Measurements from ENCODE around the gene UNC5C. TPM values are rescaled to one million over a fixed set of nuclear protein-coding genes. Genes with fewer than 3 reads are reported as not detected.
"Not testable (repeated sequence)": the region's sequence is repeated elsewhere in the genome, so short reads cannot be mapped to it uniquely, and the experiment has no call there.

Gene UNC5C
- polyA plus RNA-seq, 1 donor: 0.46 TPM

DNA sequence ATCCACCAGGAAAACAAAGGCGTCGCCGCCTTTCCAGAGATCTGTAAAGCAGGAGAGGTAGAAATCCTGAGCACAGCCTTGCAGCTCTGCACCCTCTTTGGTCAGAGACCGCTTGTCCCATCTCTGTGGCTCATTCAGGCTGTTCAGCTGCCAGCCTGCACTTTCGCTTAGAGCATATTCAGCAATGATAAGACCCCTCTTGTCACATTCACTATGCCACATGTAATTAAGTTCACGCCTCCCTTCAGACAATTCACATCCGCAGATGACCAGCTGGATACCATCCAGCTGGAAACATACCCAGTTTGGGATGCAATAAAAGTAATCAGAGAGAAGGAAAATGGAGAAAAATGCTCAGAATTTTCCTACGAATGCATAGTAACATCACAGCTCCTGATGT, 335.4 kb downstream of the UNC5C start:
- DNase-seq: peak; percentile 8

DNA sequence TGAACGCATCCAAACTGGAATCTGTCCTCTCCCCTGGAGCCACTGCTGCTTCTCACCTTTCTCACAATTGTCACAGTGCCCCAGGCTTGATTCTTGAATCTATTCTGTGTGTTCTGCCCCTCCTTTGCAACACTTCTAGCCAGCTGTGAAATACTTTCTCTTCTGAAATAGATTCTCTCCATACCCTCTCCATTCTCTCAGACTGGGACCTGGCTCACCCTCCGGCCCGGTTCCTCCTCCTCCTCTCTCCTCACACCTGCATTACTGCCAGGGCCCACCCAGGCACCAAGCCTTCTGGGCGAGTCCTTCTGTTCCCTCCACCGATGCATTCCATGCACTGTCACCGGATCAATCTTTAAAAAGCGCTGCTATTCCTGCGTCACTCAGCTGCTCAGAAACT, 336.1 kb downstream of the UNC5C start:
- DNase-seq: no peak

DNA sequence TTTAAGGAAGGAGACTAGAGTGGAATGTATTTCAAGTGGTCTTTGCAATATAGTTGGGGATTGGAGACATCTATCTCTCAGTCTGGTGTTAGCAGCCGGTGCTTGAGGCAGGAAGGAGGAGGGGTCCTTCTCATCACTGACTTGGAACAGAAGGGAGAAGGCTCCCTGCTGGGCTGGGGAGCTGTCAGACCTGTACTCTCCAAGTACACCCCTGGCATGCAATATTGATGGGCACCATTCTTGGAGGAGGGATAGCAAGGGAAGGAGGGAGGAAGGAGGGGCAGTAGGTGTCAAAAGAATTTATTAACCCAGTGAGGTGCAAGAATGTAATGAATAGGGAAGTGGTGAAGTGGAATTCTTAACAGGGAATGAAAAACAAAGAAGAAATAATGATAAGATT, 338.8 kb downstream of the UNC5C start:
- no peak for DNase-seq

DNA sequence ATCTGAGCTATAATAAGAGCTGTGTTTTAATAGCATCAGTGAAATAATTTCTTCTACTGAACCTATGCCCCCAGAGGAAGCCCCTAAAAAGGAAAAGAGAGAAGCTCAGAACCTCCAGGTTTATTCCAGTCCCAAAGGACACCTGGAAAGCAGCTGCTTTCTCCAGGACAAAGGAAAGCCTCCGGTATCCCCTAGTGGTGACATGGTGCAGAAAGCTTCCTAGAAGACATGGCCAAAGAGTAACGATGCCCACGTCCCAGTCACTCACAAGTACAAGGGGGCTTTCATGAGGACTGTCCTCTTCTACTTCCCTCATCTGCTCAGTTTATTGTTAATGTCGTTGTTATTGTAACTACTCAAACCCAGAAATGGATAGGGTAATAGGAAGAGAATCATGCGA, 343.9 kb downstream of the UNC5C start:
- no peak for DNase-seq

DNA sequence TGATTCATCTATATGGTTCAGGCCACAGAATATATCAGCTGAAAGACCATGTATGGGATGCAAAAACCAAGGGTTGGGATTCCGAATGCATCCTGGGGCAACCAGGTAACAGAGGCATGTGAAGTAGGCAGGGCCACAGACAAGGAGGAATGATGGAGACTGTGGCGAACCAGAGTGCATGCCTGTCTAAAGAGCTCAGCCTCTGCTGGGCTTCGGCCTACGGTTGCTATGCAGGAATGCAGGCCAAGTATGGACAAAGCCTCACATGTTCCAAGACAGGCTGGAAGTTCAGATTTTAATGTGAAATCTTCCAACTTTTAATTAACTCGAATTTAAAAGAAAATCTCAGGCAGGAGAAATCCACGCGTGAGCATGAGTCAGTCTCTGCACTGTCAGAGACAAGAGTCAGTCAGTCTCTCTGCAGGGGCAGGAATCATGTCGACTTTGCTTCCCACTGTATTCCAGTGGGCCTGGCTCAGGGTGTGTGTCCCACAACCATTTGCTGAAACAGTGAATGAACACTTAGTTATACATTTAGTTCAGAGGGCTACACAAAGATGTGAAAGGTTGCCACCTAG, 344.4 kb downstream of the UNC5C start:
- no peak for DNase-seq

DNA sequence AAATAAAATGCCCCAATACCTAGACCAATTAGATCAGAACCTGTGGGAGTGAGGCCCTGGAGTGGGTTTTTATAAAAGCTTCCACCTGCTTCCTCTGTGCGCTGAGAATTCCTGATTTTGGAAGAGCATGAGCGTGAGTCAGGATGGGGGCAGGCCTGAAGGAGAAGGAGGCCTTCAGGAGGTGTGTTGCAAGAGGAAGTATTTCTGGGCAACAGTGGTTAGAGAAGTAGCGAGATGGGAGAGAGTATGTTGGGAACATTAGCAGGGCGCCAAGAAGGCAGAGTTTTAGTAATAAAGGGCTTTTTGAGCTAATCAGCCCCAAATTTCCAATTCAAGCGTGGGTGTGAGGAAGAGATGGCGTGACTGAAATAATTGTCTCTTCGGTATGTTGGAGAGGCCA, 349.8 kb downstream of the UNC5C start:
- no peak for DNase-seq

DNA sequence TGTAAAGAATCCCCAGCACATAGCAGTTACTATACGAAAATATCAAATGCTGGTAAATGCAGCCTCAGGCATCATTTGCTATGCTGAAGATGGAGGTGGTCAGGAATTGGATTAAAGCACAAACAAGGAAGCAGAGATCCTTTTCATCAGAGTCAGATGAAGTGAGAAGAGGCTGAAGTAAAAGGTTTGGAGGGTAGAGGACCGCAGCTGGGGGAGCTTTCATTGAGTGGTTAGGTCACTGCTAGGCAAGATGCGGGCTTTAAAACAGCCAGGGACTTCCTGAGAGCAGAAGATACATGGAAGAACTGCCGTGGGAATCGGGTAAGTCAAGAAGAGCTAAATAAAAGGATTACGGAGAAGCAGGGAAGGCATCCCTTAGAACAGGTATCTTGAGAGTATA, 351.4 kb downstream of the UNC5C start:
- no peak for DNase-seq

DNA sequence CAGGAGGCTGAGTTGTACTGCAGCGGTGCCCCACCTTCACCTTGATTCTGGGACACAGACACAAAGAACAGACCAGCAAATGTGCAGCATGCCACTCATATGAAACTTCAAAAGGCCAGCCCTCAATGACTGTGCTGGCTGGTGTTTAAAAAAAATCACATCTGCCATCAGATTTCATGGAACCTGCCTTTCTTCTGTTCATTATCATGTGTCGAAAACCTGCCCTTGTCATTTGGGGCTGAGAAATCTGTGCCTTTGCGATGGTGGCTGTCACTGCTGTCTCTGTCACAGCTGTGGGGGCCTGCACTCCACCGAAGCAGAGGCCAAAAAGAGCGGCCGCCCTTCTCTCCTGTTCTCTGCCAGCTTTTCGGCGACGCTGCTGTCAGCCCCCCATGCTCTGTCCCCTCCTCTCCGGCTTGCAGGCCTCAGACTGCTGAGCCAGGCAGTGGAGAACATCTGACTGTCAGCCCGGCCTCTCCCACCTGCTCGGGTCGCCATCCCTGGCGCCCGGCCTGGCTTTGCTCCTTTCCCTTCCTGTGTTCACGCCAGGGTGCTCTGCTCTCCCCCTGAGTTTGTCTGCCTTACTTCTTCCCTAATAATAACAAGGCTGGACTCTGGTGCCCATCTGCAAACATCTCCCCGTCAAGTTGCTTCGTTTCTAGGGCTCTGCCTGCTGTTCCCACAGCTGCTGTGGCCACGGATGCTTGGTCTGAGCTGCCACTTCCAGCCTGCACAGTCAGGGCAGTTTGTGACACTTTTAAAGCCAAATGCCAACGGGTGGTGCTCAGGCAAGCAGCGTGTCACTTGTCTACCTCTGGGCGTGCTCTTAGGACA, 355.2 kb downstream of the UNC5C start:
- peak; percentile 8 for DNase-seq

DNA sequence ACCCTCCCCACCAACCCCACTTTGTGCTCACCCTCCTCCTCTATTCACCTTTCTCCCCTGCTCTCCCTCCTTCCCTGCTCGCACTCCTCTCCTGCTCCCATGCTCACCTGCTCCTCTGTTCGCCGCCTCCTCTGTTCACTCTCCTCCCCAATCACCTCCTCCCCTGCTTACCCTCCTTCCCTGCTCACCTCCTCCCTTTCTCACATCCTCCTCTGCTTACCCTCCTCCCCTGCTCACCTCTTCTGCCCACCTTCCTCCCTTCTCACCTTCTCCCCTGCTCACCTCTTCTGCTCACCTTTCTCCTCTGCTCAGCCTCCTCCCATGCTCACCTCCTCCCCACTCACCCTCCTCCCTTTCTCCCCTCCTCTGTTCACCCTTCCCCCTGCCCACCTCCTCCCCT, 357.2 kb downstream of the UNC5C start:
- no peak for DNase-seq

DNA sequence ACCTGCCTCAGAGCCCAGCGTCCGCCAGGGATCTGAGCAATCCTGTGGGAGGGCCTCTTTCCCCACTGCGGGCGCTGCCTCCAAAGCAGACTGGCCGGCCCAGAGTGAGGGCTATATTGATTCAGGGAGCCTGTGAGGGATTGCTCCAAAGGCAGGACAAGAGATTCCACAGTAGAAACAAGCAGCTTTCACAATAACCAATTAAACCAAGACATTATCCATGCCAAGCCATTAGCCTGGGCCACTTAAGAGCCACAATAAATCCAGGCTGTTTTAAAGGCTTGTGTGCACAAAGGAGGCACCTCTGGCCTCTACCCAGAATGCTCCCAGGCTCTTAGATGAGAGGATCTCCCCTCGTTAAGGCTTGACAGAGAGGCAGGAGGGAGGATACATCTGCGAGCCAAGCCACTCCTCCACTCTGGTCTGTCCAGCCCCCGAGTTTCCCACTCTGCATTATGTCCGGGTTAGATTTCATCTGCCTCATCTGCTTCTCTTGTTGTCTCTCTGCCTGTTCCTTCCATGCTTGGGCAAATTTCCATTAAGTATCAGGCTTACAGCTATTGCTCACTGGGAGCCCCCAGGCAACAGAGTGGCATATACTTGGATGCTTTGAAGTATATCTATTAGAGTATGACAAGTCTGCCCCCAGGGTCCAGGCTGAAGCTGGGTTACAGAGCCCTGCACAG, 357.9 kb downstream of the UNC5C start:
- peak; percentile 4 for DNase-seq

DNA sequence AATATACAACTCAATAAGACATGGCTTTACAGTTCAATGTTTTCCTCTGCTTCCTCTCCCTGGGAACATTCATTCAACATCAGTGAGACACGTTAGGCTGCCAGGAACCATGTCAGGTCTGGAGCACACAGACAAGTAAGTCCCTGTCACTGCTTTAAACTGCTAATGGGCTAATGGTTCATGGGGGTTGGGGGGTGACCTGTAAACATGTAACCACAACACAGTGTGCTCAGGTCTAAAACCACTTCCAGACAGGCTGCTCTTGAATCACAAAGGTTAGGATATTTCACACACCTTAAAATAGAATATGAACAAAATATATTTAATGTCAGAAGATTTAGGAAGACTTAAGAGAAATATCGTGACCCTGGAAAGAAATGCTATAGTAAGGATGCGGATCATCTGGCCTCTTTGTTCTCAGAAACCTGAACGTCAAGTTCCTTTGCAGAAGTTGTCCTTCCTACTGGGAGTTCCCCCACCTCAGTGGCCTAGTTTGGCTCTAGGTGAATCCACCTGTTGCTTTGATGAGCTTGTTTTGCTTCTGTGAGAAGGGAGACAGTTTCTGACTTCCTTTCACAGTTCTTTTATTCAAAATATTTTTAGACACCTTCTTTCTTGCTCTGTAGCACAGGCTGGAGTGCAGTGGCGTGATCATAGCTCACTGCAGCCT, 359.9 kb downstream of the UNC5C start:
- no peak for DNase-seq

DNA sequence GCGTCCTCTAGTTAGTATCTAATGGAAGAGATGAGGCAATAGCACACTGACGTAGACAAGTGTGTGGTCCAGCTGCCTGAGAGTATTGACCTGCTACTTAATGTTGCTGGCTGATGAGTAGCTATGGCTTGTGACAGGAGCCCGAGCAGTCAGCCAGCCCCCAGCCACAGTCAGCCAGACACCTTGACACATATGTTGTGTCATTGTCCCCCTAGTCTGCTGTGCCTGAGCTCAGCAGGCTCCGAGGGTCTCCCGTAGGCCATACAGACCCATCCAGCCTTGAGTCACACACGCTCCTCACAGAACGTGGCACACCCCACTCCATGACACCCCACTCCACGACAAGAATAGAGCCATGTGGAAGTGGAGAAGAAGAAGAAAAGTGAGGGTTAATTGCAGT, 362.1 kb downstream of the UNC5C start:
- DNase-seq: no peak

DNA sequence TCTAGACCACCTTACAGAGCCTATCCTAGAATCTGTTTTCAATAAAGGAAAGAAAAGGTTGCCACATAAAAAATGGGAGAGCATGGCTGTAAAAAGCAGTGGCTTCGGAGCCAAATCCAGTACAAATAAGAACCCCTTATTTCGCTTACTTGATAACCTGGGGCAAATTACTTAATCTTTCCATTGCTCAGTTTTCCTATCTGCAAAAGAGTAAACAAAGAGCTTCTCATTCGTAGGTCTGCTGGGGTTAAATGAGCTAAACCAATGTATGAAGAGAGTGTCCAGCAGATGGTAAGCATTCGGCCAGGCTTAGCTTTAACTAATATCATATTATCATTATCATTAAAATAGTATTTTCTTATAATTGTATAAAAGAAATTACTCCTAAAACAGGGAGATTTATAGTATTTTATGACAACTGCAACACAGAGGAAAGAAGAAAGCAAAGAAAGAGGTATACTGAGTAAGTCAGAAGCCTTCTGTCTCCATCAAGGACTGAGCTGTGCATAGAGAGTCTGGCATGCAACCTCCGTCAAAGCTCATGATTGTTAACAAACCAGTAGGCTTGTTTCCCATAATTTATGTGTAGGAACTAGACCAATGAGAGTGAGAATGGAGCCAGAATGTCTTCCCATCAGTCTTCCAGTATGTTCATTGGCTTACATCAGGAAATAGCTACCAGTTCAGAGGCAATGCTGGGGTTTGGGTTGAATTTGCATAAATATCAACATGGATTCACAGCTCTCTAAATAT, 364.9 kb downstream of the UNC5C start:
- DNase-seq: no peak

DNA sequence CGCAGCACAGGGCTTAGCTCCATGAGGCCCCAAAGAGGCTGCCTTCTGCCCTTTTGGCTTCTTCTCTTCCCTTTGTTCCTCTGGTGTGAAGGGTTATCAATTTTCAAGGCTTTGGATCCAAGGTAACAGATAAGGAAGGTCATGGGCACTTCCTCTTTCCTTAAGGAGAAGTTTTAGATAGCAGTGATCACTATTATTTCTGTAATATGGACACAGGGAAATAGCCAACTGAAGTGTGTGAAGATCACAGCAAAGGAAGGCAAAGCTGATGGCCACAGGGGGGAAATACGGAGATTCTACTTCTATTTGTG, 366.8 kb downstream of the UNC5C start:
- no peak for DNase-seq

DNA sequence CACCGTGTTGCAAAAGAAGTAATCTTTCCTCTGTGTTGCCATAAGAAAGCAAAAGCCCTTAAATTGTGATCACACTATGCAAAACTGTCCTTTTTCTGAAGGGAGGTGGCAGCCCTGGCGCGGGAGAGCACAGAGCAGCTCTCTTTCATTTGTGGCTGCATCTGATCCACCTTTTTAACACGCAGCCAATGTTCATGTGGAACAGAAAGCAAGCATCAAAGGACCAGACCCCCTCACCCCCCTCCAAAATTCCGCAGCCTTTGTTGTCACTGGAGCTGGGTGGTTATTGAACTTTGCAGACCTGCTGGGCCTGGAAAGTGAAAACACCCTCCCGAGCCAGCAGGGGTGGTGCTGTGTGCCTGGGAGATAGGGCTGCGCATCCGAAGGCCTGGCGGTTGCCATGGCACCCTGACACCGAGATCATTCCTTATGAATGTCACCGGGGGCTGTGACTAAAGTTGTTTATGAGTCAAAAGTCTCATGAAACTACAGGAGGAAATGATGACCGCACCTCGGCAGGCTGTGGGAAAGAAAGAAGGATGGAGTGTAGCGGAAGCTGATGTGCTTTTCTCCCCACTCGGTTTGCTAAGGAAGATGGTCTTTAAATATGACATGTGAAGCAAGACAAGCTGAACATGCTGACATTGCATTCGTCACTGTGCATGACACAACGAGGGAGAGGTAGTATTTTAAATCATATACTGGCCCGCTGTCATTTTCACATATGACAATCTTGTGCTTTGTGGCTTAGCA, 367.4 kb downstream of the UNC5C start:
- DNase-seq: no peak

DNA sequence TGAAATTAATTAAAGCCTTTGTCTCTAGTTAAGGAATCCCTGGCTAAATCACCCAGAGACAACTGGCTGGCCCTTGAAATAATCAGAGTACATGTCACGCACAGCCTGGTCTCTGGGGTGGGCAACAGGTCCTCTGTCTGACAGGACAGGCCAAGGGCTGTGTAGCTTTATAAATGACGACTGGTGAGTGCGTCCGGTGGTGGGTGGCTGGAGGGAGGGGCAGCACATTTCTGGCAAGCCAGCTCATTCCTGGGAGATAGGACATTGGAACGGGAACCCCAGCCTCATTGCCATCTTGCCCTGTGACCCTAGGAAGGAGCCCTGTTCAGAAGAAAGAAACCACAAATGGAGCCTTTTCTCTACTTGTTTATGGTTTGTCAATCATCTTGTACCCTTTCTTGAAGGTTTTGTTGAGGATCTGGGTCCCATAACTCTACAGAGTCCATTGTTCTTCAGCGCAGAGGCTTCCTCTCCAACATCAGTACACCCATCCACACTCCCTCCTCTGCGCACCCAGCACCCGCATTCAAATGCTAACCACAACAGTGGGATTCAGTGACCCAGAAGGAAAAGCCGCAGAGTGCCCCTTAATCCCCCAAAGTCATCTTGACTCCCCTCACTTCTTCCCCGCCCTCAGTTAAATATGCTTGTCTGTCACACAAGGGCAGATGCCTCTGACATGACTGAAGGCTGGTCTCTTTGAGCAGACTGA, 368.1 kb downstream of the UNC5C start:
- no peak for DNase-seq

DNA sequence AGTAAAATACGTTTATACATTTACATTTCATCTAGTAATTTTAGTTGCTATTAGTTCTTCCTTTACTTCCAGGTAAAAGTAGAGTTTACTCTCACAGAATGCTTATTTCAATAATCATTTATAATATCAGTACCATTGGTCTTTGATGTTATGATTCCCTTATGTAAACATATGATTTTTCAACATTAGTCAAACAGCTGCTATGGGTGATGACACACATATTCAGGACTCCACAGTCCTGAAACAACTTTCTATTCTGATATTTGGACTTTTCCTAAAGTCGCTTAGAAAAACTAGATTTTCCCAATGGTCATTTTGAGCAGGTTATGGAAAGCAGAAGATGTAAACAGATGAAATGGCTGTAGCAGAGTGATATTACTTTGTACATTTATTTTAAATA, 369.8 kb downstream of the UNC5C start:
- no peak for DNase-seq

DNA sequence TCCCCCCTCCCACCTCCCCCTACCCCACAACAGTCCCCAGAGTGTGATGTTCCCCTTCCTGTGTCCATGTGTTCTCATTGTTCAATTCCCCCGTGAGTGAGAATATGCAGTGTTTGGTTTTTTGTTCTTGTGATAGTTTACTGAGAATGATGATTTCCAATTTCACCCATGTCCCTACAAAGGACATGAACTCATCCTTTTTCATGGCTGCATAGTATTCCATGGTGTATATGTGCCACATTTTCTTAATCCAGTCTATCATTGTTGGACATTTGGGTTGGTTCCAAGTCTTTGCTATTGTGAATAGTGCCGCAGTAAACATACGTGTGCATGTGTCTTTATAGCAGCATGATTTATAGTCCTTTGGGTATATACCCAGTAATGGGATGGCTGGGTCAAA, 377.4 kb downstream of the UNC5C start:
- not testable (repeated sequence) for DNase-seq

DNA sequence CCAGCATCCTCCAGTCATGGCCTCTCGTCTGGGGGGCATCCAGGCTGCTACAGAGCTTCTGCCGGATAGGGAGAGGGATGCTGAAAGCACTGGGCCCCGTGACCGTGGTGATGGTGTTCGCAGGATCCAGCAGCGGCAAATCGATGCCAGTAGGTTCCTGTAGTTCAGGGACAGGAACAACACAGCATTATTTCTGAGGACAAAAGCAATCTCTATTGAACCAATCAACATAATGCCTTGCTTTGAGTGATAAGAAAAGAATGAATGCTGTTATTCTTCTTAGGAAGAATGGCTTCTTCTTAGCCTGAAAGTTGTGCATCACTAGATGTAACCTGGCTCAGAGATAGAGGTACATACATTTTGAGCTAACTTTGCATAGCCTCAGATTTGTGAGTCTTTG, 378.6 kb downstream of the UNC5C start:
- no peak for DNase-seq

DNA sequence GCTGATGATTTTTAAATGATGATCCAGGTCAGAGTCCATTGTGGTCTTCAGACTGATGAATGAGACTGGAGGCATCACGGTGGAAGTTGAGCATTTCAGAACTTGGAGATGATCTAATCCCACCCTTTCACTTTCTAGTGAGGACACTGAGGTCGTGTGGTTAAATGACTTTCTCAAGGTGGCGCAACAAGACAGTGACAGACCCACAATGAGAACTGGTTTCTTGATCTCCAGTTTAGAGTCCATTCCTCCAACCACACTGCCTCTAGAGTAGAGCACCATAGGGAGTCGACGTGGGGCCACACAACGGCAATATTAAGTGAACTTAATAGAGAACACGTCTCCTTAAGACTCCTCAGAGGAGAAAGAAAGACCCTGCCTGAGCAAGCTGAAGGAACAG, 381.0 kb downstream of the UNC5C start:
- DNase-seq: no peak

DNA sequence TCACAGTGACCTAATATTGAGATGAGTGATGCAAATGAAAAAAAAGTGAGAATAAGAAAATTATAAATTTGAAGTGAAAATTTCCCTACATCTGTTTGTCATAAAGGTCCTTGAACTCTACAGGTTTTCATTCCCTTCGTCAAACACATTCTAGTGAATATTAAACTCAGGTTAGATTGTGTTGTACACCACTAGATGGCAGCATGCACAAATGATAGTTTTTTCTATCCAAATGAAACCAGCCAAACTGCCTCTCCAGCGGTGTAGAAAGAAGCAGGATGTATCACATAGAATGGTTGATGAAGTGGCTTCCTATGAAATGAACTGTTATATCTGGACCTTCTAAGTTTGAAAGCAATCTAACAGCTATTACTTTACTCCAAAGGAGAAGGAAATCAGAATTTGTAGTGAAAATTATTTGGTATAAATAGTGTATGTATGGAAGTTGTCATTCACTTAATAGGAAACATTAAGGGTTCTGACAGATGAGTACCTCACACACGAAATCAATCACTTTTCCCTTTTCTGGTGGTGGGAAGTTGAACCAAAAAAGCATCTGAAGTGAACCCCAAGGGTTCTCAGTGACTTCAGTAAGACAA, 382.7 kb downstream of the UNC5C start:
- peak; percentile 58 for DNase-seq
